ENCODE data around the gene SOX3. TPM values are rescaled to one million over a fixed set of nuclear protein-coding genes. Genes with fewer than 3 reads are reported as not detected.

The SOX3 gene
- total RNA-seq, 4 donors from 2014 or later: 0.63 TPM; not detected in 3

DNA sequence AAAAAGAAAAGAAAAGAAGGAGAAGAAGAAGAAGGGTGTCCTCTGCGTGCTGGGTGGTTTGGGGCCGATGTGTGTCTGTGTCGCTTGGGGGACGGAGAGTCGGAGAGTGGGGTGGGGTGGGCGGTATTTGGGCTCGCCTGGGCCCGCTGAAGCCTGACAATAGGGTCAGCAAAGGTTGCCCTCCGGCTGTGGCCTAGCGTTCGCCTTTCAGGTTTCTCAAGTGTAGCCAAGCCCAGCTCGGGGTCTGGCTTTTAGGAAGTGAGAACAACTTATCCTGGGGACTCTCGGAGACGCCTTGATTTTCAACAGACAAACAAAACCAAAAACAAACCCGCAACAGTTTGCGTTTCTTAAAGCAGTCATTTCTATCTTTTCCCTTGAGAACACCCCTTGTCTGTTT is 4.1 kb upstream of the SOX3 start:
- intact Hi-C loops (cut with DNase I): no loop called here
- H3K36me3 ChIP-seq: no peaks in the 10 kb centered on the region
- H3K4me3 ChIP-seq (replicated peaks in 1 of 3): no peak overlapping the region
- TF ChIP-seq, protein P1, sequence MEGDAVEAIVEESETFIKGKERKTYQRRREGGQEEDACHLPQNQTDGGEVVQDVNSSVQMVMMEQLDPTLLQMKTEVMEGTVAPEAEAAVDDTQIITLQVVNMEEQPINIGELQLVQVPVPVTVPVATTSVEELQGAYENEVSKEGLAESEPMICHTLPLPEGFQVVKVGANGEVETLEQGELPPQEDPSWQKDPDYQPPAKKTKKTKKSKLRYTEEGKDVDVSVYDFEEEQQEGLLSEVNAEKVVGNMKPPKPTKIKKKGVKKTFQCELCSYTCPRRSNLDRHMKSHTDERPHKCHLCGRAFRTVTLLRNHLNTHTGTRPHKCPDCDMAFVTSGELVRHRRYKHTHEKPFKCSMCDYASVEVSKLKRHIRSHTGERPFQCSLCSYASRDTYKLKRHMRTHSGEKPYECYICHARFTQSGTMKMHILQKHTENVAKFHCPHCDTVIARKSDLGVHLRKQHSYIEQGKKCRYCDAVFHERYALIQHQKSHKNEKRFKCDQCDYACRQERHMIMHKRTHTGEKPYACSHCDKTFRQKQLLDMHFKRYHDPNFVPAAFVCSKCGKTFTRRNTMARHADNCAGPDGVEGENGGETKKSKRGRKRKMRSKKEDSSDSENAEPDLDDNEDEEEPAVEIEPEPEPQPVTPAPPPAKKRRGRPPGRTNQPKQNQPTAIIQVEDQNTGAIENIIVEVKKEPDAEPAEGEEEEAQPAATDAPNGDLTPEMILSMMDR (IDR thresholded peaks at IDR 0.05): no peak
- no peak for TF ChIP-seq POLR2A (IDR thresholded peaks at IDR 0.05)
- H3K27me3 ChIP-seq: peaks cover 34% of the 10 kb centered on the region
- H3K27ac ChIP-seq: no peak overlapping the region
- DNase-seq: no peak
- WGBS, 2 donors: 37 to 39% methylated on average over 16 of the region's 16 CpGs
- H3K4me1 ChIP-seq: peaks cover 4 to 26% of the 10 kb centered on the region in 2 donors
- H3K9me3 ChIP-seq: no peaks in the 10 kb centered on the region

DNA sequence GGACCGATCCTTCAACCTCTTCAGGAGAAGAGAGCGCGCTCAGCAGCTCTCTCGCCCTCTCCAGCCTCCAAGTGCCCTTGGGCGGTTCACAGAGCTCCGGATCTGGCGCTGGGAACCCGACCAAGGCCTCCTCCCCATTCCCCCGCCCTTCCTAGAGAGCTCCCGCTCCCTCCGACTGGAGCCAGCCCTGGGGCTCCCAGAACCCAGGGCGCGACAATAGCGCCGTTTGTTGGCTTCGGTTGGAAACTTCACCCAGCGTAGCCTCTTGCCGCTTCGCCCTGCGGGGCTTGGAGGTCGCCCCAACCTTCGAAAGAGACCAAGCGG is 3.1 kb upstream of the SOX3 start:
- Histone ChIP-seq H3K36me3 (no peaks in the 10 kb centered on the region), H3K4me3 (replicated peaks in 1 of 3) (no peak overlapping the region), H3K9me3 (no peaks in the 10 kb centered on the region), H3K4me1 (peaks cover 4 to 26% of the 10 kb centered on the region in 2 donors), H3K27ac (no peak overlapping the region), H3K27me3 (peaks cover 32% of the 10 kb centered on the region)
- intact Hi-C loops (cut with DNase I): no loop called here
- no CpG with 5 or more reads among the region's 23 CpGs for WGBS, 2 donors
- peak; percentile 74 to 76 for DNase-seq
- no peak for TF ChIP-seq POLR2A (IDR thresholded peaks at IDR 0.05)
- TF ChIP-seq, protein P1 (IDR thresholded peaks at IDR 0.05): peak in 4 of 6 experiments; percentile 20 to 51 (median 44)

DNA sequence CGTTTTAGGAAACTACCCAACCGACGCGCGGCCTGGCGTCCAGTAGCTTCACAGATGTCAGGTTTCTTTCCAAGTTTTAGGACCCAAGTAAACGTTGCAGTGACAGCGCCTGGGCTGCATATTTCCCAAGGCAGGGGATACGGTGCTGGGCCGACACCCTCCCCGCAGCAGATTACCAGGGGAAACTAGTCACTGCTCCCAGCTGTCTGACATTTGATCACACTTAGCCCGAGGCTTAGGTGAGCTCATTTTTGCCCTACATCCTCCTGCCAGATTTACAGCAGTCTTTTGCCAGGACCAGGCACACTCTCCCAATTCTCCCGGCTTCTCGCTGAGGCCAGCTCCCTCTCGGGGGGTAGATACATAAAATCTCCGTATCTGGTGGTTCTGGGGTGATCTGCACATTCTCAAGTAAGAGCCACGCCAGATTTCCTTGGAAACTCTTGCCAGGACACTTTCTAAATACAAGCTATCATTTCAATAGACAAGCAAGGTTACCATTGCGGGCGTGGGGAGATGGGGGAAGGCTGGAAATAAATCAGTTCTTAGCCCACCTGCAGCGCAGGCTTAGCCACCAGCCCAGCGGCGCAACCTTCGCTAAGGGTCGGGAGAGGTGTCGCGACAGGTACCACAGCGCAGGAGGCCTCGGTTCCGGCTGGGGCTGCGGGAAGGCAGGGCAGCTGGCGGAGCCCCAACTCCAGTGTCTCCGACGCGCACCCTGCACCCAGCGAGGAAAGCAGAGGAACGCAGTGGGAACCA is 2.5 kb upstream of the SOX3 start:
- no peak overlapping the region for H3K4me3 ChIP-seq (replicated peaks in 1 of 3)
- H3K27ac ChIP-seq: no peak overlapping the region
- TF ChIP-seq, protein P1 (IDR thresholded peaks at IDR 0.05): no peak
- no peak for TF ChIP-seq POLR2A (IDR thresholded peaks at IDR 0.05)
- no peak for DNase-seq
- no peaks in the 10 kb centered on the region for H3K36me3 ChIP-seq
- H3K27me3 ChIP-seq: peaks cover 38% of the 10 kb centered on the region
- 4 to 9% methylated on average over 6 to 20 of the region's 36 CpGs for WGBS, 2 donors
- peaks cover 4 to 26% of the 10 kb centered on the region in 2 donors for H3K4me1 ChIP-seq
- no peaks in the 10 kb centered on the region for H3K9me3 ChIP-seq
- intact Hi-C loops (cut with DNase I): no loop called here

DNA sequence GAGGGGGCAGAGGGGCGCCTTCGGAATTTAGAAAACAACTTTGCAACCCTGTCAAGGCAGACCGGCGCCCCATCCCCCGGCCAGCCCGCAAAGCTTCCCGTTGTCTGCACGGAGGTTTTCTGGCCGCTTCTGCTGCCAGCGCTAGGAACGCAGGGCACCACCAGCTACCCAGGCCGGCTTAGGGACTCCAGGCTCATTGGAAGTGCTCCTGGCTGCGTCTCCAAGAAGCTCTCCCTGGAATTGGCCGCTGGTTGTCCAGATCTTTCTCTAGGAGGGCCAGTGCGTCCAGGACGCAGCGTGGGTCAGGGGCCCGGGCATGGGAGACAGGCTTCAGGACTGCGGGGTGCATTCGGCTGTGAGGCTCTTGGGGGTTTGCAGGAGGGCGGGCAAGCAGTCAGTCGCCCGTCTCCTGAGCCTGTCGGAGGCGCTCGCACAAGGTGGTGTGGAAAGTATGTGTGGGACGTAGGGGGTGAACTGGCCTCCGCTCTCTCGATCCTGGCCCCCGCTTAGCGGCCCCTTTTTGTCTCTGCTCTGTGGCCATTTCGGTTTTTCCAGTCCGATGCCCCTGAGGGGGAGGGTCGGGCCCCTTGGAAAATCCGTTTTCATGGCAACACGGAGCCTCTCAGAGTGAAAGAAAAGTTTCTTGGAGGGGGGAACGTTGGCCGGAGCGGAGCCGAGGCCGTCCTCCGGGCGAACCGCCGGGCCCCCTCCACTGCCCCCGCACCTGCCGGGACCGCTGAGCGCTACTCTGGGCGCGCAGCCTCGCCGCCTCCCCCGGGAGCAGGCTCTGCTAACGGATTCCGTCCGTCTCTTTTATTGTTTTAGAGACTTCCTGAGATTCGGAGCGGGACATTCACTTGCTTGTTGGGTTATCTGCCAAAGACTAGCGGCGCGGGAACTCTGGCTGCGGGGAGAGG is 810 bp upstream of the SOX3 start:
- TF ChIP-seq POLR2A (IDR thresholded peaks at IDR 0.05): no peak
- TF ChIP-seq, protein P1 (IDR thresholded peaks at IDR 0.05): no peak

More for the DNA sequence above, 810 bp upstream of the SOX3 start:
- no peak overlapping the region for H3K4me3 ChIP-seq (replicated peaks in 1 of 3)
- H3K27ac ChIP-seq: no peak overlapping the region
- 0 to 2% methylated on average over 4 to 10 of the region's 63 CpGs for WGBS, 2 donors
- intact Hi-C loops (cut with DNase I): no loop called here
- peaks cover 4 to 26% of the 10 kb centered on the region in 2 donors for H3K4me1 ChIP-seq
- H3K36me3 ChIP-seq: no peaks in the 10 kb centered on the region
- peaks cover 45% of the 10 kb centered on the region for H3K27me3 ChIP-seq
- DNase-seq: no peak
- no peaks in the 10 kb centered on the region for H3K9me3 ChIP-seq

Data from thyroid gland (tissue), 4 donors.